HG03103 (cell line): ENCODE measurements around the gene GNAQ.

Experiments
- ATAC-seq: cut with Tn5 transposase; IDR thresholded peaks from one replicate; pipeline ENCODE4 v1.9.1; 2021; ENCODE audit warnings: low read depth; ENCODE audit not compliant: unreplicated experiment

GNAQ gene

GRCh38 chr9:78032730-78033457 lies 1.3 kb upstream of the GNAQ start:
- no peak for ATAC-seq

GRCh38 chr9:78031893-78032729 lies 500 bp upstream of the GNAQ start:
- no peak for ATAC-seq

GRCh38 chr9:78030553-78031443 lies 813 bp downstream of the GNAQ start:
- no peak for ATAC-seq

- no peak for ATAC-seq
Observed at GRCh38 chr9:78030296-78030552, 1.4 kb downstream of the GNAQ start.

GRCh38 chr9:78029551-78030295 lies 1.9 kb downstream of the GNAQ start:
- ATAC-seq: no peak

- ATAC-seq: no peak
Observed at GRCh38 chr9:78028926-78029325, 2.7 kb downstream of the GNAQ start.

GRCh38 chr9:78026947-78027346 lies 4.7 kb downstream of the GNAQ start:
- ATAC-seq: no peak

- ATAC-seq: no peak
Observed at GRCh38 chr9:78026416-78026815, 5.2 kb downstream of the GNAQ start.

GRCh38 chr9:78025186-78025585 lies 6.4 kb downstream of the GNAQ start:
- ATAC-seq: no peak

GRCh38 chr9:78023003-78023741 lies 8.4 kb downstream of the GNAQ start:
- no peak for ATAC-seq

- no peak for ATAC-seq
Observed at GRCh38 chr9:78021697-78022096, 9.9 kb downstream of the GNAQ start.

- no peak for ATAC-seq
Observed at GRCh38 chr9:78017190-78017693, 14.4 kb downstream of the GNAQ start.

- ATAC-seq: no peak
Observed at GRCh38 chr9:78015241-78015640, 16.4 kb downstream of the GNAQ start.

GRCh38 chr9:78014776-78015175 lies 16.8 kb downstream of the GNAQ start:
- ATAC-seq: no peak

GRCh38 chr9:78013934-78014333 lies 17.7 kb downstream of the GNAQ start:
- ATAC-seq: no peak

GRCh38 chr9:78011049-78011448 lies 20.6 kb downstream of the GNAQ start:
- no peak for ATAC-seq

- no peak for ATAC-seq
Observed at GRCh38 chr9:78010445-78010844, 21.2 kb downstream of the GNAQ start.

GRCh38 chr9:78009186-78009585 lies 22.4 kb downstream of the GNAQ start:
- ATAC-seq: no peak

- ATAC-seq: no peak
Observed at GRCh38 chr9:78006734-78007133, 24.9 kb downstream of the GNAQ start.
